Measurements from ENCODE around the gene CHAF1A.

CHAF1A gene

DNA sequence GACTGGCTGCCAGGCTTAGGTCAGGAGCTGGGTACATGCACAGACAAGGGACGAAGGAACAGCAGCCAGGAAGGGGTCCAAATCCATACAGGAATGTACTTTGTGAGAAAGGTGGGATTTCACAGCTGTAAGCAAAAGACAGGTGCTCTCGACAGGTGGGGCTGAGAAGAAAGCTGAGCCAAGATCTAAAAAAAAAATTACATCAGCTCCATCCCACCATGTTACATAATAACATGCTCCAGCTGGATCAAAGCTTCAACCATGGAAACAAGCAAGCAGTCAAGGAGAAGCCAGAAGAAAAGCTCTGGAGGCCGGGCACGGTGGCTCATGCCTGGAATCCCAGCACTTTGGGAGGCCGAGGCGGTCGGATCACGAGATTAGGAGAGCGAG is 47.2 kb downstream of the CHAF1A start:
- in situ Hi-C loops (cut with HindIII; ENCODE audit: low sequenced_read_pairs) = loop anchor here (10.0 kb wide), 1 partner anchor 85 kb away; no protein-coding TSS in a partner anchor

DNA sequence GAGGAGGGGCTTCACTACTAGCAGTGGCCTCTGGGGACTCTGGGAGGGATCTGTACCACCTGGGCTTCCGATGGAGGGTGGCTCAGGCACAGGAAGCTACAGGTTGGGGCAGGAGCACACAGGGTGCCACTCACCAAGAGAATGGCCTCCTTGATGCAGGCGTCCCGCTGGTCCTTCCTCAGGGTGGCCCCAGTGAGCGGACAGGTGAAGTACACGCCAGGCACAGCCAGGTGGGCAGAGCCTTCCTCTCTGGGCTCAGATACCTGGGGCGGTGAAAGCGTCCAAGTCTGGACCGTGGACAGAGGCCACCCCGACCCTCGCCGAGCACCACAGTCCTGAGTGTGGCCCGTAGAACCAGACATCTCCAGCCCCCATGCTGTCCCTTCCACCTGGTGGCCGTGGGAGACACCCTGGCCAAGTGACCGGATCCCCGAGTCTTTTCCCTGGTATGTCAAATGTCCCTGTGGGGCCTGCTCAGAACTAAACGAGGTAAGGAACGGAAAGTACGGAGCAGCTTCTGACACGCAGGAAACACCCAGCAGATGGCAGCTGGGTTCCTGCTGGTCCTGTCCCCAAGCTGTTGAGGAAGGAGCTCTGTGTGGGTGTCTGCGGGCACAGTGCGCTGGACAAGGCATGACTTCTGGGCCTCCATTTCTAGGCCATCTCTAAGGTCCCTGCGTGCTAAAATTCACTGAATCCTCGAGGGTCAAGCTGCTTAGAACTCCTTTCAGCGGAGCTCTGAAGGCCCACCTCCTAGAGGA is 50.0 kb downstream of the CHAF1A start:
- in situ Hi-C loops (cut with HindIII; ENCODE audit: low sequenced_read_pairs) = no loop called here

DNA sequence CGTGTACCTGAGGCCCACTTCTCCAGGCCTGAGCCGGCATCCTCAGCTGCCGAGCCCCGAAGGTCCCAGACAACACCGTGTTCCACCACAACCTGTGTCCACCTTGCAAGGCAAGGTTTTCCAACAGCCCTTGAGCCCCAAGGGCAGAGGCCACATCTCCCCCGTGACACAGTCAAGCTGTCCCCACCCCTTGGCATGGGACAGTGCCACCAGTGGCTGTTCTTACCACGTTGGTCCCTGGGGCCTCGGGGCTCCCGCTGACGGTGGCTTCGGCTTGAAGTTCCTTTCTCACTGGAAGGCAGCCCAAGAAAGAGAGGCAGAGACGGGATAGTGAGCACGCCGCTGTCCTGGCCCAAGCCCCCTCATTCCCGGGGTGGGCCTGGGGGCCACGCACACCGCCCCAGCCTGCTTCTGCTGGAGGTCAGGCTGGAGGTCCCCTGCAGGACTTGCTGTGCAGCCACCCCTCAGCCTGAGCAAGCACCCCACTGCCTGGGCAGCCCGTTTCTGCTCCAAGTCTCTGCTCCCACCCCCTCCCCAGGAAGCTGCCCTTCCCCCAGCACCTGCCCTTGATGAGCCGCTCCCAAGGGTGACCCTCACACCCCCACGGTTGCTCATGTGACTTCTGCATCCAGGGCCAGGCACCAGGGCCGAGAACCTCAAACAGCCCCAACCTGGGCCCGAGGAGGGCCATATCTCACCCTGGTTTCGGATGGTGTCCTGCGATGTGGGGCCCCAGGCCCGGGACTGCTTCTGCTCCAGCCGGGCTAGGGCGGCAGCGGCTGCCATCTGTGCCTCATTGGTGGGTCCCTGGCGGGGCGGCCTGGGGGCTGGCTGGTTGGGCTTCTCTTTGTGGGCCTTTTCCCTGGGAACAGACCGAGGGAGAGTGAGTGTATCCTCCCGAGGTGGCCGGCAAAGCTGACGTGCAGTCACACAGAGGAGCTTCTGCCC is 51.1 kb downstream of the CHAF1A start:
- in situ Hi-C loops (cut with HindIII; ENCODE audit: low sequenced_read_pairs) = no loop called here

DNA sequence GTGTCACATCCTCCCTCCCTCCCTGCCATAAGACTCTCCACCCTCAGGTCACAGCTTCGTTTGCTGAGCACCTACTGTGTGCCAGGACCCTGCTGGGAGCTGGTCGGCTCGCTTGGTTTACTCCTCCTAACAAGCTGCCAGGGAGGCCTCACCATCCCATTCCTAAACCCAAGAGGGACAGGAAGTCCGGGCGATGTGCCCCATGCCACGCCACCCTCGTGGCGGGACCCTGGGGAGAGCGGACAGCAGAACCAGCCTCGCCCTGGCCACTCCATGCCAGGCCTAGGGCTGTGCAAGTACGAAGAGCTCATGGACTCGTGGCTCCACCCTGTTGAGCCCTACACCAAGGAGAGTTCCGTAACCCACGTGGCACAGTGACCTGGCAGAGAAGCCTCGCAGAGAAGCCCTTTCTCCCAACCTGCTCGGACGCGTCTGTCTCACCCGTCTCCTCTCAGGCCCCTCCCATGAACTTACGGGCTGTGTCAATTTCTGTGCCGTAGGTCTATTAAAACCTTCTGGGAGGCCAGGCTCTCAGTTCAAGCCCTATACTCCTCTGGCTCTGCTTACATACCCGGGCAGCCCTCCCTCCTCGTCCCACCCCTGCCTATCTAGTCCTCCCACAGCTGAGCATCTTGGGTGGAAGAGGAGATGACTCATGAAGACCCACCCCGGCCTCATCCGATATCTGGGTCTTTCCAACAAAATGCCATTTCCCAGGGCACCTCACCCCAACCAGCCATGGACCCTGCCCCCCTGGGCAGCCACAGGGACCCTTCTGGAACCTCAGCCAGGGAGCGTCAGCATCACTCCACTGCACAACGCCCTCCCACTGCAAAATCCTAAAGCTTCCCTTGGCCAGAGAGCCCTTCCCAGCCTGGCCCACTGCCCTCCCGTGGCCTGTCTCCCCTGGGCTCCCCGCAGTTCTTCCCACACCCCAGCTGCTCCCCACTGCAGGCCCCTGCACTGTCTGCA is 52.6 kb downstream of the CHAF1A start:
- in situ Hi-C loops (cut with HindIII; ENCODE audit: low sequenced_read_pairs) = loop anchor here (5.0 kb wide), 1 partner anchor 38 kb away; no protein-coding TSS in a partner anchor

DNA sequence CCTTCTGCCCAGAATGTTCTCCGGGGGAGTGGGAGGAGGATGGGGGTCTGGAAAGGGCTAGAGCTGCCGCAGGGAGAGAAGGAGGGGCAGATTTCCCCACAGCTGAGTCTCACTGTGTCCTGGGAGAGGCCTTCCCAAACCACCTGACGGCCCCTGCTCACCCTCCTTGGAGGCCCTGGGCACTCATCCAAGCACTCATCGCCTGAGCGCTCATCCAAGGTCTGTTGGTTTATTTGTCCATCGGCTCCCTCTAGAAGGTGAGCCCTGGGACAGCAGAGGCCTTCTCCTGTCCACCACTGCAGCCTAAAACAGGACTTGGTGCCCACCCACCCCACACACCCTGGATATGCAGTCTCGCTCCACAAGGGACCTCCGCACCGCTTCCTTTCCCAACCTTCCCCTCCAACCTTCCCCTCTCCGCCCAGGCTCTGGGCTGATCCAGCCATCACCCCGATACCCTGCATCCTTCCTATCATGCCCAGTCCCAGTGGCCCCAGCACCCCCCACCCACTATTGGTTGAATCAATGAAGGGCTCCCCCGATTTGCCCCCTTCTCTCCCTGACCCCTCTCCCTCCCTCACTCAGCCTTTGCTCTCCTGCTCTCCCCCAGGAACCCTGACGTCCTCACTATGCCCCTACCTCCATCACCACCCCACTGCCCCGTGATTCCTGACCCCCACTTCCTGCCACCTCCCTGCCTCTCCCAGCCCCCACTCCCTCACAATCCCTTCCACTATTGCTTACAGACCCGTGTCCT is 53.5 kb downstream of the CHAF1A start:
- in situ Hi-C loops (cut with HindIII; ENCODE audit: low sequenced_read_pairs) = loop anchor here (5.0 kb wide), 1 partner anchor 39 kb away; no protein-coding TSS in a partner anchor

DNA sequence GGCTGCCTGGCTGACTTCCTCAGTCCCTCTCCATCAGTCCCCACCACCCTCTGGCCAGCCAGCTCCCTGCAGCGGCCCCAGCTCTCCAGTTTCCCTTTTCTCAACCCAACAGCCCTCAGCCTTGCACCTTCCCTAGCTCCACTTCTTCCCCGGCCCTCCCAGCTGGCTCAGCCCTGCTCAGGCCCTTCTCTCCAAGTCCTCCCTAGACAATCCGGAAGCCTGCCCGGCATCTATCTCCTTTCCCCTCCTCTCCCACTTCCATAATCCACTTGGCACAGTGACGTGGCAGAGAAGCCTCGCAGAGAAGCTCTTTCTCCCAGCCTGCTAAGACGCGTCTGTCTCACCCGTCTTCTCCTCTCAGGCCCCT is 54.0 kb downstream of the CHAF1A start:
- in situ Hi-C loops (cut with HindIII; ENCODE audit: low sequenced_read_pairs) = loop anchor here (5.0 kb wide), 1 partner anchor 39 kb away; no protein-coding TSS in a partner anchor

DNA sequence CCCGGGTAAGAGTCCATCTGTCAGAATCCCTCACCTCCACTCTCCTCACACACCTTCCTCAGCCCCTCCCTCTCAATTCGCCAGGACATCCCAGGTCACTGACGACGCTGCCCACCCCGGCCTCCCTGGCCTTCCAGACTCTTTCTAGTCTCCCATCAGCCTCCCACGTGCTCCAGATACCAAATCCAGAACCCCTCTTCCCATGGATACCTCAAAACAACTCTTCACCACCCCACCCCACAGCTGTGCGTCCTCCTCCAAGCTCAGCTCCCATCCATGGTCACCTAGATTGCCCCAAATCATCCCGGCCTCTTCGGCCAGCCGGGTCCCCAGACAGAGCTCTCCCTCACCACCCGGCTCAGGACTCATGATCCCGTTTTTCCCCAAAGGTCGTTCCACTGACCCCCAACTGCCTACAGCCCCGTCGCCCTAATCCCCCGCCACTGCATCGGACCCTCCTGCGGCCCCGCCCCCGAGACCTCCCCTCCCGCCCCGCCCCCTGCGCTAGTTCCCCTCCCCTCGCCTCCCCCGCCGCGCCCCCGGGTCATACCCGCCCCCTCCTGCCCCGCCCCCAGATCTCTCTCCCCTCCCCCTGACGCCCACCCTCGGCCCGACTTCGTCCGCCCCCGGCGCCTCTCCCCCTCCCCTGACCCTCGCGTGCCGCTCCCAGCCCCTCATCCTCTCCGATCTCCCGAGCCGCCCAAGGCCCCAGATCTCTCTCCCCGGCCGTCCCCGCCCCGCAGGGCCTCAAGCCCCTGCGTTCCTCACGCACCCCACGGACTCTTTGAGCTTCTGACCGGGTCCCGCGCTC is 54.6 kb downstream of the CHAF1A start:
- in situ Hi-C loops (cut with HindIII; ENCODE audit: low sequenced_read_pairs) = loop anchor here (5.0 kb wide), 1 partner anchor 40 kb away; no protein-coding TSS in a partner anchor

DNA sequence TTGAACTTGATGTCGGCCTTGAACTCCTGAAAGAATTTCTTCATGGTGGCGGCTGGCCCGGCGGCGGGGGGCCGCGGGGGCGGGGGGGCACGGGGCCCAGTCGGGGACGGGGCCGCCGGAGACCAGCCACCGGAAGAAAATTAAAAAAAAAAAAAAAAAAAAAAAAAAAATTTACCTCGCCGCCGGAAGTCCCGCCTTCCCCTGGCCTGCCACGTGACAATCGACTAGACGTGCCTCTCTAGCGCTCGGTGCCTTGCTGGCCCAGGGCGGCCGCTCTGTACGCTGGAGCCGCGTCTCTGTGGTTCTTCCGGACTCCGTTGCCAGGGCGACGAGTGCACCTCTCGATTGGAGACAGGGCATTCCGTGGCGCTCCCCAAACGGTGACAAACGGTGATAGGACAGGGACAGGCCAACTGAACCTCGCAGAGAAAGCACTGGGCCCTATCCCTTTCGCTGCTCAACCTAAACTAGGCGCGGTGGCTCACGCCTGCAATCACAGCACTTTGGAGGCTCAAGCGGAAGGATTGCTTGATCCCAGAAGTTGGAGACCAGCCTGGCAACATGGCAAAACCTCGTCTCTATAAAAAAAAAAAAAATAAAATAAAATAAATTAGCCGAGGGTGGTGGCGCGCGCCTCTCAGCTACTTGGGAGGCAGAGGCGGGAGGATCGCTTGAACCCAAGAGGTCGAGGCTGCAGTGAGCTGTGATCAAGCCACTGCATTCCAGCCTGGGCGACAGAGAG is 55.4 kb downstream of the CHAF1A start, which contains the start of gene UBXN6:
UBXN6 (minus strand) TSS at position 141 of the 742 bp plus-strand sequence; CDS start at position 44, 97 bp downstream.
- in situ Hi-C loops (cut with HindIII; ENCODE audit: low sequenced_read_pairs) = loop anchor here (5.0 kb wide), 1 partner anchor 41 kb away; no protein-coding TSS in a partner anchor

DNA sequence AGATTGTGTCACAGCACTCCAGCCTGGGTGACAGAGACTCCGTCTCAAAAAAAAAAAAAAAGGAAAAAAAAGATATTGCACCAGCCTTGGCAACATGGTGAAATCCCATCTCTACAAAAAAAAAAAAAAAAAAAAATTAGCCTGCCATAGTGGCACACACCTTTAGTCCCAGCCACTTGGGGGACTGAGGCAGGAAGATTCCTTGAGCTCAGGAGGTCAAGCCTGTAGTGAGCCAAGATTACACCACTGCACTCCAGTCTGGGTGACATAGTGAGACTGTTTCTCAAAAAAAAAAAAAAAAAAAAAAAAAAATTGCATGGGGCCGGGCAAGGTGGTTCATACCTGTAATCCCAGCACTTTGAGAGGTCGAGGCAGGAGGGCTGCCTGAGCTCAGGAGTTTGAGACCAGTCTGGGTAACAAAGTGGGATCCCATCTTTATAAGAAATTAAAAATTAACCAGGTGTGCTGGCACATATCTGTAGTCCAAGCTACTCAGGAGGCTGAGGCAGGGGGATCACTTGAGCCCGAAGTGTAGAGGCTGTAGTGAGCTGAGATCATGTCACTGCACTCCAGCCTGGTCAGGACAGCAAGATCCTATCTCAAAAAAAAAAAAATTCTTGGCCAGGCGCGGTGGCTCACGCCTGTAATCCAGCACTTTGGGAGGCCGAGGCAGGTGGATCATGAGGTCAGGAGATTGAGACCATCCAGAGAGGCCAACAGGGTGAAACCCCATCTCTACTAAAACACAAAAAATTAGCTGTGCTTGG is 62.6 kb downstream of the CHAF1A start:
- in situ Hi-C loops (cut with HindIII; ENCODE audit: low sequenced_read_pairs) = no loop called here

DNA sequence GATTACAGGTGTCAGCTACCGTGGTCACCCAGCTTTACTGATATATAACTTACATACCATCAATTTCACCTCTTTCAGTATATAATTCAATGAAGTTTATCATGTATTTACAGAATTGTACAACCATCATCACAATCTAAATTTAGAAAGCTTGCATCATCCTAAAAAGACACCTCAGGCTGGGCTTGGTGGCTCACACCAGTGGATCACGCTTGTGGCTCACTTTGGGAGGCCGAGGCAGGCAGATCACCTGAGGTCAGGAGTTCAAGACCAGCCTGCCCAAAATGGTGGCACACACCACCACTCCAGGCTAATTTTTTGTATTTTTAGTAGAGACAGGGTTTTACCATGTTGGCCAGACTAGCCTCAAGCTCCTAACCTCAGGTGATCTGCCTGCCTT is 65.4 kb downstream of the CHAF1A start:
- in situ Hi-C loops (cut with HindIII; ENCODE audit: low sequenced_read_pairs) = no loop called here

DNA sequence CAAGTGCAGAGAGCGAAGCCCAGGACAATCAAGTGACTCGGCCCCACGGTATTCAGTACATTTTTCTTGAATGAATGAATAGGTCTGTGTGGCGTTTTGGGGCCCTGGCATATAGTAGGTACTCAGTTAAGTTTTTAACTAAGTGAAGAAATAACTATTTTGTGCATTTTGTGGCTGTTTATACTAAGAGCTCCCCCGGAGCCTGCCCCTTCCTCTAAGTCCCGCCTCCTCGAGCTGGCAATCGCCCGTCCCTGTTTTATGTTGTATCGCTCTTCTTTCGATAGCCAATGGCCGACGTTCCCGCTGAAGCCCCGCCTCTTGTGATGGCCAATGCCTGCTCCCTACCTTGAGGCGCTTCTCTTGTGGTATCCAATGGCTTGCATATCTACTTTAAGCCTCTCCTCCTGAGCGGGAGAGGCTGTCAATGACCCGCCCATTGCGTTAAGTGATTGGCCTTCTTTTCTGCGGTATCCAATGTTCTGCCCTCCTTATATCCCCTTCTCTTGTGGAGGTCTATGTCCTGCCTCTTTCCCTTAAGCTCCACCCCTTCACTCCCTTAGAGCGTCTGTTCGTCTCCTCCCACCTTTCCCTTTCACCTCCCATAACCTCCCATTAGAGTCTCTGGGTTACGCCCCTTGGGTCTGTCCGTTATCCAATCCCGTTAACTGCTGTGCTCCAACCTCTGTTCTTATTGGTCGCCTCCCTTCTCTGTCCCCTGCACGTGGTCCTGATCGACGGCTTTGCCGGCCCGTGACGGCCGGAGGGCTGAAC is 69.1 kb downstream of the CHAF1A start:
- in situ Hi-C loops (cut with HindIII; ENCODE audit: low sequenced_read_pairs) = no loop called here

DNA sequence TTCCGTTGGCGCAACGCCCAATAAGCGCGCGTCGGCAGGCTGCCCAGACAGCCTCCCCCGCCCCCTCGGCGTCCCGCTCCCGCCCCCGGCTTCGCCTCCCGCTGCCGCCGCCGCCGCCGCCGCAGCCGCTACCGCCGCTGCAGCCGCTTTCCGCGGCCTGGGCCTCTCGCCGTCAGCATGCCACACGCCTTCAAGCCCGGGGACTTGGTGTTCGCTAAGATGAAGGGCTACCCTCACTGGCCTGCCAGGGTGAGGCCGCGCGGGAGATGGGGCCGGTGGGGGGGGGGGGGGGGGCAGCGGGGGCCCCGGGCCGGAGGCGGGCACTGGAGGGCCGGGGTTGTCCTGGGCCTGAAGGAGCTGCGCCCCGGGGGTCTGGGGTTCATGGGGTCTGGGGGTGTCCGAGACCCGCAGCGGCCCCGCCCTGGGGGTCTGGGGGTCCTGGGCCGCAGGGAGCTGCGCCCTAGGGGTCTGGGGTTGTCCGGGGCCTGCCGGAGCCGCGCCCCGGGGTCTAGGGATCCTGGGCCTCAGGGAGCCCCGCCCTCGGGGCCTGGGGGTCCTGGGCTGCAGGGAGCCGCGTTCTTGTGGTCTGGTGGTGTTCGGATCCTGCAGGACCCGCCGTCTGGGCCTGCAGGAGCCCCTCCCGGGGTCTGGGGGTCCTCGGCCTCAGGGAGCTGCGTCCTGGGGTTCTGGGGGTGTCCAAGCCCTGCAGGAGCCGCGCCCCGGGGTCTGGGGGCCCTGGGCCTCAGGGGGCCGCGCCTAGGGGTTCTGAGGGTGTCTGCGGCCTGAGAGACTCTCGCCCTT is 69.9 kb downstream of the CHAF1A start, which contains the start of gene HDGFL2:
HDGFL2 (plus strand) TSS at position 124 of the 801 bp plus-strand sequence; CDS start at position 178, 54 bp downstream.
- in situ Hi-C loops (cut with HindIII; ENCODE audit: low sequenced_read_pairs) = no loop called here

DNA sequence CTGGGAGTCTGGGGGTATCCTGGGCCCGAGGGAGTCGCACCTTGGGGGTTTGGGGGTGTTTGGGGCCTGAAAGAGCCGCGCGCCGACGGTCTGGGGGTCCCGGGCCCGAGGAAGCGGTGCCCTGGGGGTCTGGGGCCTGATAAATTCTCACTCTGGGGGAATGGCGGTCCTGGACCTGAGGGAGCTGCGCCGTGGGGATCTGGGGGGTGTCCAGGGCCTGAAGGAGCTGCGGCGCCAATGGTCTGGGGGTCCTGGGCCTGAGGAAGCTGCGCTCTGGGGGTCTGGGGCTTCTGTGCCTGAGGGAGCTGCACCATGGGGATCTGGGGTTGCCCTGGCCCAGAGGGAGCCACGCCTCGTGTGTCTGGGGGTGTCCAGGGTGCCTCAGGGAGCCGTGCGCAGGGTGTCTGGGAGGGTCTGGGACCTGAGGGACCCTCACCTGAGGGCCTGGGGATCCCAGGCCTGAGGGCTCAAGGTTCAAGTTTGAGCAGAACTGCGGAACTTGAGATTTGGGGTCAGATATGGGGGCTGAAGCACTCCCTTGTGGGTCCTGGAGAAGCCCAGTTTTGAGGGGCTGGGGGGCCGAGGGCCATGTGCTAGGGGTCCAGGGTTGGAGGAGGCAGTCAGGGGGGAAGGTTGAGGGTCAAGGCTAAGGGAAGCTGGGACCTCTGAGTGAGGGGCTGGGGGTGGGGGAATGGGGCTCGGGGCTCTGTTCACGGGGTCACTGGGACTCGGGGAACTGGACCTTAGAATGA is 70.7 kb downstream of the CHAF1A start:
- in situ Hi-C loops (cut with HindIII; ENCODE audit: low sequenced_read_pairs) = no loop called here

DNA sequence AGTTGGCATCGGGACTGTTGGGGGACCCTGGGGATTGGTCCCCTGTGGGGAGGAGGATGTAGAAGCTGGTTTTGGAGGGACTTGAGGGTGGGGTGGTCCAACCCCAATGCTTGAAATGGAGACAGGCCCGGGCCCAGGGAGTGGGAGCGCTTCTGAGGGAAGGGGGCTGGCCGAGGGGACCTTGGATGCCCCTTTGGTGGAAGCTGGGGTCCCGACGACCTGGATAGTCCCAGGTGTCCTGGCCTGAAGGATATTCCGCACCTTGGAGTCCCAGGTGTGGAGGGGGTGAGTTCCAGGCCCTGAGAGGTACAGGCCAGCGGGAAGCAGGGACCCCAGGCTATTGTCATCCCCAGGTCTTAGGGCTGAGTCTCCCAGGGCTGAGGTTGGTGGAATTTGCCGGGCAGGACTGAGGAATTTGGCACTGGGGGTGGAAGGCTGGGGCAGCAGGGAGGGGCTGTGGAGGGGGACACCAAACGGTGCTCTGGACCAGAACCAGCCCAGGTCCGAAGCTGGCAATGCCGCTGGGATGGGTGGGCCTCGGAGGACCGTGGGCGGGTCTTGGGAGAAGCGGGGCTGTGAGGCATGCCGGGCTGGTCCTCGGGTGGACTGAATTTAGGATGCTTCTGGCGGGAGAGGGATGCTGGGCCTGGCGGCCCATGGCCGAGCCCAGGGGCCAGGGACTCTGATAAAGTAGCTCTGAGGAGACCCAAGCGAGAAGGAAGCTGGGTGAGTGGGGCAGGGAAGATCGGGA is 71.5 kb downstream of the CHAF1A start:
- in situ Hi-C loops (cut with HindIII; ENCODE audit: low sequenced_read_pairs) = no loop called here
